Measurements from ENCODE around the gene USP3. TPM values are rescaled to one million over a fixed set of nuclear protein-coding genes. Genes with fewer than 3 reads are reported as not detected.

The USP3 gene
- total and polyA plus RNA-seq, 4 donors: 8.5 to 25.4 (median 14.8) TPM

GRCh38 chr15:63606308-63606707 is 101.9 kb downstream of the USP3 start:
- no peak for TF ChIP-seq HNF4A (conservative IDR thresholded peaks at IDR 0.05)
- no peak for TF ChIP-seq FOXA1 (IDR thresholded peaks at IDR 0.05)
- no peak for TF ChIP-seq RAD21 (IDR thresholded peaks at IDR 0.05)
- no peak for TF ChIP-seq NR2F2 (IDR thresholded peaks at IDR 0.05)
- no peak for TF ChIP-seq EGR1 (IDR thresholded peaks at IDR 0.05; ENCODE audit: low read depth in 2 of 2)
- no peak for TF ChIP-seq ZBTB33 (IDR thresholded peaks at IDR 0.05)
- TF ChIP-seq FOXA2 (IDR thresholded peaks at IDR 0.05): no peak
- no peak for TF ChIP-seq SP1 (IDR thresholded peaks at IDR 0.05)
- no peak for TF ChIP-seq HNF4G (IDR thresholded peaks at IDR 0.05)
- no peak for TF ChIP-seq ATF3 (IDR thresholded peaks at IDR 0.05)
- no peak for TF ChIP-seq GABPA (IDR thresholded peaks at IDR 0.05 in 1 of 2, conservative IDR thresholded peaks at IDR 0.05 in 1 of 2)
- TF ChIP-seq, protein P1, sequence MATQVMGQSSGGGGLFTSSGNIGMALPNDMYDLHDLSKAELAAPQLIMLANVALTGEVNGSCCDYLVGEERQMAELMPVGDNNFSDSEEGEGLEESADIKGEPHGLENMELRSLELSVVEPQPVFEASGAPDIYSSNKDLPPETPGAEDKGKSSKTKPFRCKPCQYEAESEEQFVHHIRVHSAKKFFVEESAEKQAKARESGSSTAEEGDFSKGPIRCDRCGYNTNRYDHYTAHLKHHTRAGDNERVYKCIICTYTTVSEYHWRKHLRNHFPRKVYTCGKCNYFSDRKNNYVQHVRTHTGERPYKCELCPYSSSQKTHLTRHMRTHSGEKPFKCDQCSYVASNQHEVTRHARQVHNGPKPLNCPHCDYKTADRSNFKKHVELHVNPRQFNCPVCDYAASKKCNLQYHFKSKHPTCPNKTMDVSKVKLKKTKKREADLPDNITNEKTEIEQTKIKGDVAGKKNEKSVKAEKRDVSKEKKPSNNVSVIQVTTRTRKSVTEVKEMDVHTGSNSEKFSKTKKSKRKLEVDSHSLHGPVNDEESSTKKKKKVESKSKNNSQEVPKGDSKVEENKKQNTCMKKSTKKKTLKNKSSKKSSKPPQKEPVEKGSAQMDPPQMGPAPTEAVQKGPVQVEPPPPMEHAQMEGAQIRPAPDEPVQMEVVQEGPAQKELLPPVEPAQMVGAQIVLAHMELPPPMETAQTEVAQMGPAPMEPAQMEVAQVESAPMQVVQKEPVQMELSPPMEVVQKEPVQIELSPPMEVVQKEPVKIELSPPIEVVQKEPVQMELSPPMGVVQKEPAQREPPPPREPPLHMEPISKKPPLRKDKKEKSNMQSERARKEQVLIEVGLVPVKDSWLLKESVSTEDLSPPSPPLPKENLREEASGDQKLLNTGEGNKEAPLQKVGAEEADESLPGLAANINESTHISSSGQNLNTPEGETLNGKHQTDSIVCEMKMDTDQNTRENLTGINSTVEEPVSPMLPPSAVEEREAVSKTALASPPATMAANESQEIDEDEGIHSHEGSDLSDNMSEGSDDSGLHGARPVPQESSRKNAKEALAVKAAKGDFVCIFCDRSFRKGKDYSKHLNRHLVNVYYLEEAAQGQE (IDR thresholded peaks at IDR 0.05): no peak
- TF ChIP-seq CTCF (IDR thresholded peaks at IDR 0.05; ENCODE audit: low read depth, low read length, missing input control): no peak
- TF ChIP-seq JUND (IDR thresholded peaks at IDR 0.05): no peak
- no peak for TF ChIP-seq TAF1 (conservative IDR thresholded peaks at IDR 0.05)
- no peak for TF ChIP-seq RXRA (IDR thresholded peaks at IDR 0.05)
- TF ChIP-seq, protein P2, sequence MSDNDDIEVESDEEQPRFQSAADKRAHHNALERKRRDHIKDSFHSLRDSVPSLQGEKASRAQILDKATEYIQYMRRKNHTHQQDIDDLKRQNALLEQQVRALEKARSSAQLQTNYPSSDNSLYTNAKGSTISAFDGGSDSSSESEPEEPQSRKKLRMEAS (IDR thresholded peaks at IDR 0.05): no peak
- TF ChIP-seq YY1 (IDR thresholded peaks at IDR 0.05): no peak
- no peaks in the 10 kb centered on the region for H3K9me3 ChIP-seq (ENCODE audit: control insufficient read depth in 4 of 4, low read length in 3 of 4)
- WGBS: 73% methylated on average over 2 of the region's 2 CpGs

More at GRCh38 chr15:63606308-63606707, 101.9 kb downstream of the USP3 start:
- DNase-seq (ENCODE audit: low spot score): no peak
- no peak overlapping the region for H3K4me3 ChIP-seq (ENCODE audit: low read depth in 1 of 3, low read length in 3 of 3)
- H3K9ac ChIP-seq (ENCODE audit: low read depth in 1 of 2, low read length in 2 of 2): no peak overlapping the region
- H3K27ac ChIP-seq (ENCODE audit: low read depth in 1 of 2, low read length in 2 of 2): no peak overlapping the region
- peaks cover 0 to 6% (median 2%) of the 10 kb centered on the region in 4 donors for H3K4me1 ChIP-seq (ENCODE audit: control insufficient read depth in 4 of 4, insufficient read depth in 4 of 4, low read length in 3 of 4)
- H3K36me3 ChIP-seq (ENCODE audit: control insufficient read depth in 4 of 4, insufficient read depth in 3 of 4, low read depth in 1 of 4, low read length in 3 of 4): peaks cover 2 to 21% (median 16%) of the 10 kb centered on the region in 4 donors
- H3K27me3 ChIP-seq (ENCODE audit: control insufficient read depth in 4 of 4, insufficient read depth in 4 of 4, low read length in 3 of 4): no peaks in the 10 kb centered on the region

All from liver (tissue), 9 donors.